GM19043 (cell line): Measurements from ENCODE around the gene ALG3.
A peak's percentile ranks its signal among the peaks of the same experiment; 100 is the strongest.

Source experiments
- ATAC-seq: cut with Tn5 transposase; IDR thresholded peaks from one replicate; pipeline ENCODE4 v1.9.1; 2021; ENCODE audit warnings: low read depth; ENCODE audit not compliant: unreplicated experiment

Gene ALG3

DNA sequence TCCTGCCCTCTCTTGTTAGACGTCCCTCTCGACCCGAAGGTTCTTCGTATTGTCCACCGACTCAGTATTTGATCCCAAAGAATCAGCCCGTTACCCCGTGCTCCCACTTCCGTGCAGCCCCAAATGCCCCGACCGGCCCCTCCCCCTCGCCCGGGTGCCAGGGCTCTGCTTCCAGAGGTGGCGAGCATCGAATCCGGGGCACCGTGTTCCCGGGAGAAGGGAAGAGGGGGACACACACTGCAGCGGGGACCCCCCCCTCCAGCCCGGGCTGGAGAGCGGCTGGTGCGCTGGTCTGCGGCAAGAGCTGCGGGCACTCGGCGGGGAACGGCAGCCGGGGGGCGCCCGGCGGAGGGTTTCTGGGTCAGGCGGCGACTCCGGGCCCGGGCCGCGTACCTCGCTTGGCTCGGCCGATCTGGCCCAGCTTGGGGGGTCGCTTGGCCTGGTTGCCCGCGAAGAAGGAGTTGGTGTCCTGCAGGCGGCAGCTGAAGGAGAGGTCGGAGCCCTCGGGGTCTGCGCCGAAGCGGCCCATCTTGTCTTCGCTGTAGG, 12.0 kb upstream of the ALG3 start:
- no peak for ATAC-seq

DNA sequence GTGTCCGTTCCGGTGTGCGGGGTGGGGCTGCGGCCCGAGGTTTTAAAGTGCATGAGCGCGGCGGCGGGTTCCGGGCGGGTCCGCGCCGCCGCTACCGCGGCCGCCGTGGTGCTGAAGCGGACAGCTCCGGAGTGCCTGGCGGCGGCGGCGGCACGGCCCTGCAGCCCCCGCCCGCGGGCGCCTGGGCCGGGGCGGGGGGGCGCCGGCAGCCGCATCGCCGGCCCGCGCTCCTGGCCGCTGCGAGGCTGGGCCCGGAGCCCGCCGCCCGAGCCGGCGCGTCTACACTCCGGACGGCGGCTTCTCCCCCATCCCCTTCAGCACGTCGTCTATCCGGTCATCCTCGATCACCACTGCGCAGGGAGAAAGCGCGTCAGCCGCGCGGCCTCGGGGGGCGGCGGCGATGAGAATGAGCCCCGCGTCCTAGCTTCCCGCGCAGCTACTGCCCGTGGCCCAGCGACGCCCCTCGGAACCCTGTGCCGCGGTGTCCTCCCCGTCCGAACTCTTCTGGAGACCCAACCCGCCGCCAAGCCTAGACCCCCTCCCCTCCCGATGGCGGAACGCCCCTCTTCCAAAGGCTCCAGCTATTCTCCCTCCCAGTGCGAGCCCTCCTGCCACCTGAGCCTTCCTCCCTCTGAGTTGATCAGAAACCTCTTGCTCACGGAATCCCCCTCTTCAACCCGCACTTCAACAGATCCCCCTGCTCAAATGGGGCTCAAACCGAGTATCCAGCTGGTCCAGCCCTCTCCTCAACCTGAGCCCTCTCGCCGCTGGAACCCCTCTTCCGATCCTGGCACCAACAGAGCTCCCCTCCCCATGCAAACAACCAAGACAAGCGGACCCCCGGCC, 11.3 kb upstream of the ALG3 start:
- no peak for ATAC-seq

DNA sequence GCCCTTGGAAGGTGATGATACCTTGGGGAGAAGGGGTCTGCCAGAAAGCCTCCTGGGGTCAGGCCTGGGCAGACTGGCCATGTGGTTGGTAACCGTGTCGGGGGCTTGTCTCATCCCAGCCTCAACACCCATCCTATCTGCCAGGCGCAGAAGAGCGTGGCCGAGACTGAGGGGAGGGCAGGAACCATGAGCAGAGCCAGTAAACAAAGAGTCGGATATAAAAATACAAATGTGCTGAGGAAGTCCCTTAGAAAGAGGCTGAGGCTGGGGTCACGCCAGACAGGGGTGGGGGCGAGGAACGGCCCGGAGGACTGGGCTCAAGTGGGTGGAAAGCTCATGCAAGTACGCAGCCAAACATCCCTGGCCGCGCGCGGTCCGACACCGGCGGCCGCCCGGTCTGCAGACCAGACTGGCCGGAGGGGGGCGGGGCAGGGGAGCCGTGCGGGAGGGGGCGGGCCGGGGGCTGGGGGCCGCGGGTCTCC, 10.7 kb upstream of the ALG3 start:
- no peak for ATAC-seq

DNA sequence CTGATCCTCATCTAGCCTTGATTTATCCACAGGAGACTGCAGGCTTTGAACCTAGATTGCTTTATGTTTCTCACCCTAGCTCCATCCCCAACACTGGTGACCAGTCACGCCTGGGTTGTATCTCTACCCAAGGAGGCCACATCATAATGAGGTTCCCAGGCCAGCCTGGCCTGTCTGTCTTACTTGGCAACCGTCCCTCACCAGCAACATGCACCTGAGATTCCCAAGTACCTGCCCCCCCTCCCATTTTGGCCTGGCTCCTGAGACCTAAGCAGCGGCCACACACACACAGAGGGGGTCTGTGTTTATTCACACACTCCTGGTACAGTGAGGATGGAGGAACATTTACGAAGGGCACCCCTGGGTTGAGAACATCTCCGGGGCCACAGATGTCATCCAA, 10.2 kb upstream of the ALG3 start:
- ATAC-seq, result no peak

DNA sequence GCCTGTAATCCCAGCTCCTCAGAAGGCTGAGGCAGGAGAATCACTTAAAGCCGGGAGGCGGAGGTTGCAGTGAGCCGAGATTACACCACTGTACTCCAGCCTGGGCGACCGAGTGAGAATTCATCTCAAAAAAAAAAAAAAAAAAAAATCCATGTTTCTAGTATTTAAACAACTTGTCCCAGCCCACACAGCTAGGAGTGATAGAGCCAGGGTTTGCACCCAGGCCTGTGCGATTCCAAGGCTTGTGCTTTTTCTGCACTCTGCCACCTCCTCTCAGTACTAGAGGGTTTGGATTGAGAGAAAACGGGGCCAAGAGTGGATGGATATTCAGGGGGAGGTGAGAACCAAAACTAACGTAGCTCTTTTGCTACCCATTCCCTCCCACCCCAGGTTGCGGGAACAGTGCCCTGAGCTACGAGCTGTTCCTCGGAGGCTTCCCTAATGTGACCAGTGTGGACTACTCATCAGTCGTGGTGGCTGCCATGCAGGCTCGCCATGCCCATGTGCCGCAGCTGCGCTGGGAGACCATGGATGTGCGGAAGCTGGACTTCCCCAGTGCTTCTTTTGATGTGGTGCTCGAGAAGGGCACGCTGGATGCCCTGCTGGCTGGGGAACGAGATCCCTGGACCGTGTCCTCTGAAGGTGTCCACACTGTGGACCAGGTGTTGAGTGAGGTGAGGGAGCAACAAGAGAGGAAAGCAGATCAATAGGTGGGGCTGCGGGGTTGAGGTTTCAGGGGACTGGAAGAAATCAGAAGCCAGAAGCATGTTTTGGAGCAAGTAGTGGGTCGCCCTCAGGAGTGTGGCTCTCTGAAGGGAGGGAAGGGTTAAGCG, 8.5 kb upstream of the ALG3 start:
- no peak for ATAC-seq

DNA sequence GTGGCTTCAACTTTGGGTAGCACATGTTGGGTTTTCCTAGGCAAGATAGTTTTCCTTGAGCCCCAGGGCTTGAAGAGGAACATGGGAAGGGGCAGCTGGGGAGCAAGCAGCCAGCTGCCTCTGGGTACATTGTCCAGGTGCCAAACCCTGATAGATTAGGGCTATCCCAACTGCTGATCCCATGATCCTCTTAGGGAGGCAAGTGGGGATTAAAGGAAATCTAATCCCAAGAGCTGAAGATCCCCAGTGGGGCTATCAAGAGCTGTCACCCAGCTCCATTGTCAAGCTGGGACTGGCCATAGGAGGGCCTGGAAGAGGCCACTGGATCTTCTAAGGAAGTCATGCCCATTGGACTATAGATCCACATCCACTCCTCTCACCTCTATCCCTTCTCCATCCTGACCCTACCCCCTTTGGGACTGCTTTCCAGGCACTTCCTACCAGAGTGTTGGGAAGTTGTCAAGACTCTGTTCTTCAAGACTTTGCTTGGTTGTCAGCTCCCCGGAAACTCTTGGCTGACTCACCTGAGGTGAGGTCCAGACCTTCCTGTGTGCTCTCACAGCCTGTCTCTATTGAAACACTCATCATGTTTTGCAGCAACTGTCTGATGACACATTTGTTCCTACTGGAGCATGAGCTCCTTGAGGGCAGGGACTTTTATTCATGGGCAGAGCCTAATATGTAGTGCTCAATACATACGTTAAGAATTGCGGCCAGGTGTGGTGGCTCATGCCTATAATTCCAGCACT, 6.7 kb upstream of the ALG3 start:
- ATAC-seq, result no peak

DNA sequence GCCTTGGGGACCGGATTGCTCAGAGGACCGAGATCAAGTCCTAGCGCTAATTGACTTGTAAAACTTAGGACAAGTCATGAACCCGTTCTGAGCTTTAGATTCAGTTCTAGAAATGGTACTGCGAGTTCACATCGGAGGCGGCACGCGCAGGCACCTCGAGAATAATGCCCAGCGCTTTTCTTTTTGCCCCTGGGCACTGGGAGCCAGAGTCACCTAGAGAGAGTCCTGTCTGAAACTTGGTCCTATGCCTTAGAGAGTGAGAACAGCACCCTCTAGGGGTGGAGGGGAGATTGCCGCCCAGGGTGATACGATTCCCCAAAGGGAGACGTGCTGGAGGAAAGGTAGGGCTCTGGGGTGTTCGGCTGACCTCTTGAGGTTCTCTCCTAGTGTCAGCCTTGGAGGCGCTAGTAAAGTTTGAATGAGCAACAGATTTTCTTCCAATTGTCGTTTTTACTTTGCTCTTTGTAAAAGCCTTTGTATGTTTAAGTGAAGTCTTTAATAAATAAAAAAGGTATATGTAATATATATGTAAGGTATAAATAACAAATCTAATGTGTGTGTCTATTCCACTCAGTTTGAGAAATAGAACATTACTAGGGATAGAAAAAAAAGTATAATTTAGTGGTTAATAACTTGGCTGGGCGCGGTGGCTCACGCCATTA, 1.5 kb upstream of the ALG3 start:
- ATAC-seq, result peak; percentile 72

DNA sequence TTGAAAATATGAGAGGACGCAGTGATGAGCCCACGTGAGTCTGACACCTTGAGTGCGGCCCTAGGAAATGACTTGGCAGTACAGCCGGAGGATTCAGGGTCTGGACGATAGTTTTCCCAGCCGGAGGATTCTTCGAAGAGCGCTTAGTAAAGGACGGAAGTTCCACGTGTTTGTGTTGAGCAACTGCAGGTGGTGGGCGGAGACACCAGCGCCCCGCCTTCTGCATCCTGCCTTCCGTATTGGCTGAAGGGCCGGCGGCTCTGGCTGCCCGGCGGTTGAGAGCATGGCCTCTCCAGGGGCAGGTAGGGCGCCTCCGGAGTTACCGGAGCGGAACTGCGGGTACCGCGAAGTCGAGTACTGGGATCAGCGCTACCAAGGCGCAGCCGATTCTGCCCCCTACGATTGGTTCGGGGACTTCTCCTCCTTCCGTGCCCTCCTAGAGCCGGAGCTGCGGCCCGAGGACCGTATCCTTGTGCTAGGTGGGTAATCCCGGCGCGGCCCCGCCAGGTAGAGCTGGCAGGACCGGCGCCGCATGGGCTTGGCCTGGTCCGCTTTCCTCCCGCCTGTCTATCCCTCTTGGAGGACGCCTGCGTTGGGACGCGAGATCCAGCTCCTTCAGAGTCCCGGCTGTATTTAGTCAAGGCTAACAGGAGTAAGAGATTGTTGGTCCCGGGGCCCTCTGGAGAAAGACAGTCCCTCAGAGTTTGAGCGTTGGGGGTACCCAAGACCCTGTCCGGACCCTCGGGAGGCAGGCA, 827 bp upstream of the ALG3 start, which contains the start of gene EEF1AKMT4:
EEF1AKMT4 (plus strand) TSS at position 261 of the 755 bp plus-strand sequence; CDS start at position 284, 23 bp downstream.
- ATAC-seq, result peak; percentile 87

DNA sequence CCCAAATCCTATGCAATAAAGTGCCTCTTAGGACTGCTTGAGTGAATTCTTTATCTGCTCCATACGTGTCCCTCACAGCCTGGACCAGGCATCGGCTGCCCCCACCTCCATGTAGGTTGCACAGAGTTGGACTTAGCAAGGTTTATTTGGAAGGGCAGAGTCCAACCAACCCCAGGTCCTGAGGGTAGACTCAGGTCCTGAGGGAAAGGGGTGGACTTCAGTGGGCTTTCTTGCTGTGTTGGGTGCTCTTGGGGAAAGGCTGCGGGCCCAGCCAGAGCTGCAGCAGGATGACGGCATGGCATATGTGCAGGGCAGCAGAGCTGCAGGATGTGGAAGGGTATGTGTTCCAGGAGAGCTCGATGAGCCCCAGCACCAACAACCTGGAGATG, 6.5 kb downstream of the ALG3 start:
- no peak for ATAC-seq

DNA sequence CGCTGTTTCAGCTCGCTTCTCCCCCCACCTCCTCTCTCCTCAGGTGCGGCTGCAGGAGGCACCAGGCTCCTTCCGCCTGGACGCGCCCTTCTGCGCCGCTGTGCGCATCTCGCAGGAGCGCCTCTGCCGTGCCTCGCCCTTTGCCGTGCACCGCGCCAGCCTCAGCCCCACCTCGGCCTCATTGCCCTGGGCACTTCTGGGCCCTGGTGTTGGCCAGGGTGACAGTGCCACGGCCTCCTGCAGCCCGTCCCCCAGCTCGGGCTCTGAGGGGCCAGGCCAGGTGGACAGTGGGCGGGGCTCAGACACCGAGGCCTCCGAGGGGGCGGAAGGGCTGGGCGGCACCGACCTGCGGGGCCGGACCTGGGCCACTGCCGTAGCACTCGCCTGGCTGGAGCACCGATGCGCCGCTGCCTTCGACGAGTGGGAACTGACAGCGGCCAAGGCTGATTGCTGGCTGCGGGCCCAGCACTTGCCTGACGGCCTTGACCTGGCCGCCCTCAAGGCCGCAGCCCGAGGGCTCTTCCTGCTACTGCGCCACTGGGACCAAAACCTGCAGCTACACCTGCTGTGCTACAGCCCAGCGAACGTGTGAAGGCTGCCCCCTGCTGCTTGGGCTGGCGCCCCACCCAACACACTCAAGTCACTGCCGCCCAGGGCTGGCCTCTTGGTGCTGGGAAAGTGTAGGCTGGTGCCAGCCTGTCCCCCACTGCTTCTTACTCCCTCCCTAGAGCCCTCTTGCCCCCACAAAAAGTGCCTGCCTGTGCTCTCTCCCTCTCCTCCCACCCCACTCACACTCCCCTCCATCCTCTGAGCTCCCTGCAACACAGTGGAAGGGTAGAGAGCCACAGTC, 7.1 kb downstream of the ALG3 start:
- no peak for ATAC-seq

DNA sequence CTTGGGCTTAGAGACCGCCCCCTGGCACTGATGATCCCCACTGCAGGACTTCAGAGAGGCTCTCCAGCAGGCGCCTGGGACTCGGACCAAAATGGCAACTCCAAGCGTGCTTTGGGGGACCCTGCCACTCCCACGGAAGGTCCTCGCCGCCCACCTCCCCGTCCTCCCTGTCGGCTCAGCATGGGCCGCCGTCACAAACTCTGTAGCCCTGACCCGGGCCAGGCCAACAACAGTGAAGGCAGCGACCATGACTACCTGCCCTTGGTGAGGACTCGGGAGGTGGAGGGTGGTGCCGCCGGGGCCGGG, 7.7 kb downstream of the ALG3 start:
- no peak for ATAC-seq

DNA sequence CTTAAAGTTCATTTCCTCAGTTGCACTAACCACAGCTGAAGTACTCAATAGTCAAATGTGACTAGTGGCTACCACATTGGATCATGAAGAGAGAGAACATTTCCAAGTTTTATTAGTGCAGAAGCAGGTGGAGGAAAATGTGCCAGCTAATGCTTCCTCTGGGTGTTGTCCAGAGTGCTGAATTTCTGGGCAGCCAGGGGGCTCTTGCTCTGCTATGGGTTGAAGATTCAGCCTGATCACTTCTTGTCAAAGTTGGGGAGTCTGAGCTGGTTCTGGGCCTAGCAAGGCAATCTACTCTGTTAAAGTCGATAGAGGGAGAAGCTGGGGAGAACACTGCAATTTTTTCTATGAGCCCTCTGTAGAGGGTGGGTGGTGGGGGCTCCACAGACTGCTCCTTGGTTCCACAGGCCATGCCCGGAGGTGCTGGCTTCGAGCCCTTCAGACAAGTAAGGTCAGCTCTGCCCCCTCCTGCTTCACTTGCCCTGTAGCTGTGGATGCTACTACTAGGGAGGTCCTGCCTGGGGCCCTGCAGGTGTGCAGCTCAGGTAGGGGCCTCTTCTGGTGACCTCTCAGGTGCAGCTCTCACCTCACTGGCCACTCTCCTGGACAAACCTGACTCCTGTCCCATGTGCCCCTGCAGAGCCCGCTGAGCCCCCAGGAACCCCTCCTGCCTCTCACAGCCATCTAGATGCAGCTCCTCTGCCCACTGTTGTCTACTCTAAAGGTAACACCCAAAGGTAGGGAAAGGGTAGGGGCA, 8.2 kb downstream of the ALG3 start:
- no peak for ATAC-seq

DNA sequence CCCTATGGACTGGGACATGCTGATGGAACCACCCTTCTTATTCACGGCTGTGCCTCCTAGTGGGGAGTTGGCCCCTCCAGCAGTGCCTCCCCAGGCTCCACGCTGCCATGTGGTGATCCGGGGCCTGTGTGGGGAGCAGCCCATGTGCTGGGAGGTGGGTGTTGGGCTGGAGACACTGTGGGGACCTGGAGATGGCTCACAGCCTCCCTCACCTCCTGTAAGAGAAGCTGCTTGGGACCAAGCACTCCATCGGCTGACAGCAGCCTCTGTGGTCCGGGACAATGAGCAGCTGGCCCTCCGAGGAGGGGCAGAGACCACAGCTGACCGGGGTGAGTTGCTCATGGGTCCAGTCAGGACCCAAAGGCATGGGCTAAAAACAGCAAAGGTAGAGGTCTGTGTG, 9.1 kb downstream of the ALG3 start:
- no peak for ATAC-seq

DNA sequence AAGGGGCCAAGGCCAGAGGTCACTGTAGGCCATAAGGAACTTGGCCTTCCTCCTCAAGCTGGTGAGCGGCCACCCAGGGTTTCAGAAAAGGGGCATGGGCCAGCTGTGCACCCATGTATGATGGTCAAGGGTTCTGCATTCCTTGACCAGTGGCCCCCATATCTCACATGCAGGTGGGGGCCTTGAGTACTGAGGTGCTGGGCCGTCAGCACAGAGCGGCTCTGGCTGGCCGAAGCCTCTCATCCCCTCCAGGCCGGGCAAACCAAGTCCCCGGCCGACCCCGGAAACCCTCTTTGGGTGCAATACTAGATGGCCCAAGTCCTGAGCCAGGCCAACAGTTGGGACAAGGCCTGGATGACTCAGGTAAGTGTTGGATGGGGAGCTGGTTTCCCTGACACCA, 9.5 kb downstream of the ALG3 start:
- ATAC-seq, result no peak

DNA sequence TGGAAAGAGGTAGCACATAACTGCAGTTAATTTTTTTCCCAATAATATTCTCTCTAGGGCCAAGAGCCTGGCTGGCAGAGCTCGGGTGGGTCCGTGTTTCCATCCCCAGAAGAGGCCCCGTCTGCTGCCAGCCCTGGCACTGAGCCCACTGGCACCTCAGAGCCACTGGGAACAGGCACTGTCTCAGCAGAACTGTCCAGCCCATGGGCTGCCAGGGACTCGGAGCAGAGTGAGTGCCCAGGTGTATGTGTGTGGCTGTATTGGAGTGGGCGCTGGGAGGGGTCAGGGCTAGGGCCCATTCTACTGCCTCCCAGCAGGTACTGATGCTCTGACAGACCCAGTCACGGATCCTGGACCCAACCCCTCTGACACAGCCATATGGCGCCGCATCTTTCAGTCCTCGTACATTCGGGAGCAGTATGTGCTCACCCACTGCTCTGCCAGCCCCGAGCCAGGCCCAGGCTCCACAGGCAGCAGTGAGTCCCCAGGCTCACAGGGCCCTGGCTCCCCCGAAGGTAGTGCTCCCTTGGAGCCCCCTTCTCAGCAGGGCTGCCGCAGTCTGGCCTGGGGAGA, 10.4 kb downstream of the ALG3 start:
- ATAC-seq, result no peak

DNA sequence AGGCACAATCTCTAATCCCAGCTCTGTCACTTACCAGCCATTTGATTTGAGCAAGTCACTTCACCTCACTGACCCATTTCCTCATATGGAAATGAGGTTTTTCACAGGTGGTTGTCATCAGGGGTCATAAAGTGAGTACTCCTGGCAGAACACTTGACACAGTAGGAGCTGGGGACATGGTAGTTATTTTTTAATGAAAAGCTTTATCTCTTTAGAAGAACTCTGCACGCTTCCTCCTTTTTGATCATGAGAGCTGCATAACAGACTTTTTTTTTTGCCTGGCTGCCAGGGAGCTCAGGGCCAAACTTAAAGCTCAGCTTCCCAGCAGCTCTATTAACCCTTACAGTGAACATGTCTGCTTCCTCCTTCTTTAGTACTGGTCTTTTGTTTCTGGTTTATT, 11.0 kb downstream of the ALG3 start:
- ATAC-seq, result no peak

DNA sequence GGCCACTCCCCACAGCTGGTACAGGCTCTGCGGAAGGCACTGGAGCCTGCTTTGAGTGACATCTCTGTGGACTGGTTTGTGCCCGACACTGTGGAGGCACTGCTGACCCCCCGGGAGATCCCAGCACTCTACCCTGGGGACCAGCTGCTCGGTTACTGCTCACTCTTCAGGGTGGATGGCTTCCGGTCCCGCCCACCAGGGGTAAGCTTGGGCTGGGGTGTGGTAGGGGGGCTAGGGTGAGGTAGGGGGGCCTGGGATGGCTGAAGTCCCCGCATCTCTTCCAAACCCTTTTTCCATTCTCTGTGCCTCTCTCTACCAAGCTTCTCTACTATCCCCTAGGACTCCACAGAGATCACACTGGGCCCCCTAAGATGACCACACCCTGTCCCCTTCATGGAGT, 11.6 kb downstream of the ALG3 start:
- ATAC-seq, result no peak

DNA sequence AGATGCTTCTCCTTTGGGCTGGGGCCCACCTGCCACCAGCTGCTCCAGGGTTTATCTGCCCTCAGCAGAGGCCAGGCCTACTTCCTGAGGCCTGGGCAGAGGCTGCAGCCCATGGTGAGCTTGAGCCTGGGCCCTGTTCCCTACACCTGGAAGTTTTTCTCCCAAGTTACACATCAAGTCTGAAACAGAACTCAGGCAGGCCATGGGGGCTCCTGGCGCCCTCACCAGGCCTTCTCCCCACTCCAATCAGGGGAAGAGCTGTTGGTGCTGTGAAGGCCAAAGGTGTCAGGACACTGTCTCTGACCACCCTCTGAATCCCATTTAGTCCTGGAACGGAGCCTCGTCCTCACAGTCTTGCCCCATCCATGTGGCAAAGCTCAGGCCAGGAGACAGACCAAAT, 12.1 kb downstream of the ALG3 start:
- ATAC-seq, result no peak
